ENCODE data around the gene RABL6.

Gene RABL6

DNA sequence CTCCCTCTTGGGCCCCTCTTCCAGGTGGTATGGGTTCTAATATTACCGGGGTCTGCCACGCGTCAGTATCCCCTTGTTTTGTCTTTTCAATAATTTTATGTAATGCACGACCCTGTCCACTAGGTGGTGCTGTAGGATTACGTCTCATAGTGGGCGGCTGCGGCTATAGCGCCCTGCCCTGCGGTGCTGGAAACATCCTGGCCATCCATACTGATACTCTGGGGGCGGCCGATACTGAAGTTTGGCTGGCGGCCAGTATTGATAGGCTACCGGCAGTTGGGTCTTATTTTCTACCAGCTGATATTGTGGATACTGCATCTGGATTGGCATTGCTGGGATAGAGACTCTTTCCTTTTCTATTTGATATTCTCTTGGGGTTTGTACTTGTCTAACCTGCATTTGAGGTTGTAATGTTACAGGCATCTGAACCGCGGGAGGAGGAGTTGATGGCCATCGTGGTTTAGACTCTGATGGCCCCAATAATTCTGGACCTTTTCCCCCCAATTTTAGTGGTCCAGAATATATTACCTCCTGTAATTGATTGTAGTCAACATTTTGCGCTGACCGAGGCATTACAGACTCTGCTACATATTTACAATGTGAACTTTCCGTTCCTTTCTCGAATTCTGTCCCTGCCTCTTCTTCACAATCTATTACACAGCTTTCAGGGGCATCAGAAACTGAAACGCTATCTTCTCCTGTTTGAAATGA is 19.9 kb upstream of the RABL6 start (continued):
- TF ChIP-seq ZNF843 (tag by site-specific recombination; IDR thresholded peaks at IDR 0.05) (no peak), ZNF510 (tag by site-specific recombination; IDR thresholded peaks at IDR 0.05; ENCODE audit: insufficient replicate concordance) (no peak), ZBTB20 (tag by site-specific recombination; IDR thresholded peaks at IDR 0.05) (0 out of 2 replicates have a peak, but pooled peaks have one; percentile 36), ZXDB (tag by site-specific recombination; IDR thresholded peaks at IDR 0.05) (peak; percentile 40; the same call in 1 of the 2 replicates), ZNF169 (tag by site-specific recombination; IDR thresholded peaks at IDR 0.05) (no peak), ZBTB8A (tag by site-specific recombination; IDR thresholded peaks at IDR 0.05) (0 out of 2 replicates have a peak, but pooled peaks have one; percentile 18), ZNF558 (tag by site-specific recombination; IDR thresholded peaks at IDR 0.05) (no peak), ZIC2 (tag by site-specific recombination; IDR thresholded peaks at IDR 0.05) (no peak), EGR2 (tag by site-specific recombination; IDR thresholded peaks at IDR 0.05; ENCODE audit: low read depth) (peak; percentile 50; the same call in 1 of the 2 replicates), ZNF335 (tag by site-specific recombination; conservative IDR thresholded peaks at IDR 0.05) (peak; percentile 45), ZFP41 (tag by site-specific recombination; IDR thresholded peaks at IDR 0.05; ENCODE audit: borderline replicate concordance) (no peak), SP7 (tag by site-specific recombination; IDR thresholded peaks at IDR 0.05) (peak; percentile 58), ZEB2 (tag by site-specific recombination; IDR thresholded peaks at IDR 0.05) (peak; percentile 63; the same call in 1 of the 2 replicates), ZNF600 (tag by site-specific recombination; IDR thresholded peaks at IDR 0.05) (peak; percentile 92), ZNF571 (tag by site-specific recombination; IDR thresholded peaks at IDR 0.05) (no peak), ZBTB17 (tag by site-specific recombination; IDR thresholded peaks at IDR 0.05) (peak; percentile 82), ZBTB1 (tag by site-specific recombination; IDR thresholded peaks at IDR 0.05) (no peak), KLF8 (tag by site-specific recombination; IDR thresholded peaks at IDR 0.05) (peak; percentile 71; the same call in 1 of the 2 replicates)
- TF ChIP-seq, protein P1, sequence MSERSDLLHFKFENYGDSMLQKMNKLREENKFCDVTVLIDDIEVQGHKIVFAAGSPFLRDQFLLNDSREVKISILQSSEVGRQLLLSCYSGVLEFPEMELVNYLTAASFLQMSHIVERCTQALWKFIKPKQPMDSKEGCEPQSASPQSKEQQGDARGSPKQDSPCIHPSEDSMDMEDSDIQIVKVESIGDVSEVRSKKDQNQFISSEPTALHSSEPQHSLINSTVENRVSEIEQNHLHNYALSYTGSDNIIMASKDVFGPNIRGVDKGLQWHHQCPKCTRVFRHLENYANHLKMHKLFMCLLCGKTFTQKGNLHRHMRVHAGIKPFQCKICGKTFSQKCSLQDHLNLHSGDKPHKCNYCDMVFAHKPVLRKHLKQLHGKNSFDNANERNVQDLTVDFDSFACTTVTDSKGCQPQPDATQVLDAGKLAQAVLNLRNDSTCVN (tag by site-specific recombination; optimal IDR thresholded peaks at IDR 0.05) = no peak
- TF ChIP-seq, protein P2, sequence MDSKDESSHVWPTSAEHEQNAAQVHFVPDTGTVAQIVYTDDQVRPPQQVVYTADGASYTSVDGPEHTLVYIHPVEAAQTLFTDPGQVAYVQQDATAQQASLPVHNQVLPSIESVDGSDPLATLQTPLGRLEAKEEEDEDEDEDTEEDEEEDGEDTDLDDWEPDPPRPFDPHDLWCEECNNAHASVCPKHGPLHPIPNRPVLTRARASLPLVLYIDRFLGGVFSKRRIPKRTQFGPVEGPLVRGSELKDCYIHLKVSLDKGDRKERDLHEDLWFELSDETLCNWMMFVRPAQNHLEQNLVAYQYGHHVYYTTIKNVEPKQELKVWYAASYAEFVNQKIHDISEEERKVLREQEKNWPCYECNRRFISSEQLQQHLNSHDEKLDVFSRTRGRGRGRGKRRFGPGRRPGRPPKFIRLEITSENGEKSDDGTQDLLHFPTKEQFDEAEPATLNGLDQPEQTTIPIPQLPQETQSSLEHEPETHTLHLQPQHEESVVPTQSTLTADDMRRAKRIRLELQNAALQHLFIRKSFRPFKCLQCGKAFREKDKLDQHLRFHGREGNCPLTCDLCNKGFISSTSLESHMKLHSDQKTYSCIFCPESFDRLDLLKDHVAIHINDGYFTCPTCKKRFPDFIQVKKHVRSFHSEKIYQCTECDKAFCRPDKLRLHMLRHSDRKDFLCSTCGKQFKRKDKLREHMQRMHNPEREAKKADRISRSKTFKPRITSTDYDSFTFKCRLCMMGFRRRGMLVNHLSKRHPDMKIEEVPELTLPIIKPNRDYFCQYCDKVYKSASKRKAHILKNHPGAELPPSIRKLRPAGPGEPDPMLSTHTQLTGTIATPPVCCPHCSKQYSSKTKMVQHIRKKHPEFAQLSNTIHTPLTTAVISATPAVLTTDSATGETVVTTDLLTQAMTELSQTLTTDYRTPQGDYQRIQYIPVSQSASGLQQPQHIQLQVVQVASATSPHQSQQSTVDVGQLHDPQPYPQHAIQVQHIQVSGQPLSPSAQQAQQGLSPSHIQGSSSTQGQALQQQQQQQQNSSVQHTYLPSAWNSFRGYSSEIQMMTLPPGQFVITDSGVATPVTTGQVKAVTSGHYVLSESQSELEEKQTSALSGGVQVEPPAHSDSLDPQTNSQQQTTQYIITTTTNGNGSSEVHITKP (tag by site-specific recombination; IDR thresholded peaks at IDR 0.05) = peak; percentile 55; the same call in 1 of the 2 replicates
- TF ChIP-seq, protein P3, sequence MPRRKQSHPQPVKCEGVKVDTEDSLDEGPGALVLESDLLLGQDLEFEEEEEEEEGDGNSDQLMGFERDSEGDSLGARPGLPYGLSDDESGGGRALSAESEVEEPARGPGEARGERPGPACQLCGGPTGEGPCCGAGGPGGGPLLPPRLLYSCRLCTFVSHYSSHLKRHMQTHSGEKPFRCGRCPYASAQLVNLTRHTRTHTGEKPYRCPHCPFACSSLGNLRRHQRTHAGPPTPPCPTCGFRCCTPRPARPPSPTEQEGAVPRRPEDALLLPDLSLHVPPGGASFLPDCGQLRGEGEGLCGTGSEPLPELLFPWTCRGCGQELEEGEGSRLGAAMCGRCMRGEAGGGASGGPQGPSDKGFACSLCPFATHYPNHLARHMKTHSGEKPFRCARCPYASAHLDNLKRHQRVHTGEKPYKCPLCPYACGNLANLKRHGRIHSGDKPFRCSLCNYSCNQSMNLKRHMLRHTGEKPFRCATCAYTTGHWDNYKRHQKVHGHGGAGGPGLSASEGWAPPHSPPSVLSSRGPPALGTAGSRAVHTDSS (tag by site-specific recombination; IDR thresholded peaks at IDR 0.05) = no peak
